Panc1 (cell line): Measurements from ENCODE around the gene AQP7. TPM values are rescaled to one million over a fixed set of nuclear protein-coding genes. Genes with fewer than 3 reads are reported as not detected.

Source experiments
- ATAC-seq: fragments of 200-7000 bp; cut with Tn5 transposase; 2 replicates; pipeline ENCODE4 v1.9.1; 2020; ENCODE audit warnings: mild to moderate bottlenecking, moderate library complexity
- BruUV-seq: library from RNA; stranded (reverse); fragments of 400-500 nt; replicated peaks from 2 replicates; lab custom pipeline; 2021; lab: Mats Ljungman, UMichigan
- CTCF ChIA-PET: fragments of 300-600 bp; sonication (Branson Sonifier 250); formaldehyde crosslinking; loops from one replicate; lab custom pipeline; 2022; ENCODE audit warnings: antibody characterized with exemption; lab: Charles Lee
- POLR2A ChIA-PET: fragments of 300-600 bp; sonication (Branson Sonifier 250); formaldehyde crosslinking; loops from one replicate; lab custom pipeline; 2022; ENCODE audit warnings: antibody characterized with exemption; lab: Charles Lee
- DNase-seq: peaks from one replicate; pipeline ENCODE4 v3.0.0-alpha.2; 2010; ENCODE audit warnings: low read depth, low spot score
- H3K27ac ChIP-seq: 2 replicates; pipeline ENCODE4 v1.5.1; 2011; ENCODE audit warnings: mild to moderate bottlenecking, low read length, inconsistent platforms
- H3K27me3 ChIP-seq: fragments of 200-500 bp; sonication (Bioruptor generic); 2 replicates; pipeline ENCODE4 v1.6.0; 2014; ENCODE audit warnings: low read length, inconsistent platforms; ENCODE audit not compliant: control insufficient read depth, insufficient read depth
- H3K36me3 ChIP-seq: fragments of 200-500 bp; sonication (Bioruptor generic); 2 replicates; pipeline ENCODE4 v1.5.1; 2014; ENCODE audit warnings: inconsistent platforms, mild to moderate bottlenecking, low read length, moderate library complexity; ENCODE audit not compliant: control insufficient read depth, insufficient read depth
- H3K4me1 ChIP-seq: 2 replicates; pipeline ENCODE4 v1.5.1; 2011; ENCODE audit warnings: inconsistent platforms, mild to moderate bottlenecking, low read length, moderate library complexity; ENCODE audit not compliant: control insufficient read depth, insufficient read depth
- H3K4me3 ChIP-seq, 2 experiments: 2 replicates each; pipeline ENCODE4 v1.5.1; 2011 to 2012; ENCODE audit warnings: low read depth in 2 of 2, low read length in 2 of 2, mild to moderate bottlenecking in 2 of 2, inconsistent platforms in 1 of 2, moderate library complexity in 1 of 2
- H3K9me3 ChIP-seq: fragments of 200-500 bp; sonication (Bioruptor generic); 2 replicates; pipeline ENCODE4 v1.5.1; 2014; ENCODE audit warnings: low read depth, mild to moderate bottlenecking, inconsistent platforms, low read length, moderate library complexity; ENCODE audit not compliant: control insufficient read depth, insufficient read depth
- POLR2AphosphoS5 ChIP-seq: IDR thresholded peaks from 2 replicates; pipeline ENCODE4 v1.6.1; 2012; ENCODE audit warnings: mild to moderate bottlenecking, low read depth, low read length, moderate library complexity
- REST ChIP-seq, 2 experiments: IDR thresholded peaks; 2 replicates each; pipeline ENCODE4 v1.6.1; 2011 to 2012; ENCODE audit warnings: low read depth in 2 of 2, control low read depth in 1 of 2, low read length in 1 of 2, mild to moderate bottlenecking in 1 of 2, moderate library complexity in 1 of 2; ENCODE audit not compliant: insufficient read depth in 1 of 2
- SIN3A ChIP-seq: IDR thresholded peaks from 2 replicates; pipeline ENCODE4 v1.6.1; 2012; ENCODE audit warnings: low read depth, mild to moderate bottlenecking, low read length, moderate library complexity, borderline replicate concordance; ENCODE audit not compliant: insufficient read depth
- TCF7L2 ChIP-seq: IDR thresholded peaks from 2 replicates; pipeline ENCODE4 v1.6.1; 2011; ENCODE audit warnings: mild to moderate bottlenecking, low read depth, low read length, inconsistent platforms
- in situ Hi-C: cut with HindIII; loops from 2 replicates; pipeline ENCODE4 v1.10.0; 2016; ENCODE audit warnings: low sequenced_read_pairs, low pct_unique_long_range_greater_than_20kb
- intact Hi-C: fragments of 100-400 bp; cut with micrococcal nuclease; formaldehyde crosslinking; loops from one replicate; pipeline ENCODE4 v1.10.0; 2022; ENCODE audit not compliant: unreplicated experiment
- total RNA-seq: library from RNA; stranded (reverse); gene quantifications from one replicate; pipeline ENCODE4 v1.2.1, GENCODE V29; 2021; ENCODE audit not compliant: unreplicated experiment
- TF ChIP-seq, protein P1 (sequence below): fragments of 450-650 bp; IDR thresholded peaks from 2 replicates; pipeline ENCODE4 v1.5.1; 2017; ENCODE audit warnings: mild to moderate bottlenecking

The AQP7 gene
- total RNA-seq, 1 experiment from 2014 or later, result 0.26 TPM

DNA sequence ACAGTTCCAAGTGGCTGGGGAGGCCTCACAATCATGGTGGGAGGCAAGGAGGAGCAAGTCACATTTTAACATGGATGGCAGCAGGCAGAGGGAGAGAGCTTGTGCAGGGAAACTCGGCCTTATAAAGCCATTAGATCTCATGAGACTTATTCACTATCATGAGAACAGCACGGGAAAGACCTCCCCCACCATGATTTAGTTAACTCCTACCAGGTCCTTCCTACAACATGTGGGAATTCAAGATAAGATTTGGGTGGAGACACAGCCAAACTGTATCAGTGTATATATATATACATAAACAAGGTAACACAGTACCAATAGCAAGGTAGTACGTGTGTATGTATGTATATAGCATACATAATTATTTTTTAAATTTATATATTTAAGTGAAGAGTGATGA lies 61.2 kb downstream of the AQP7 start:
- in situ Hi-C loops, result no loop called here
- Histone ChIP-seq H3K36me3 (peaks cover 24% of the 10 kb centered on the region), H3K27me3 (no peaks in the 10 kb centered on the region), H3K4me1 (no peaks in the 10 kb centered on the region), H3K27ac (no peak overlapping the region), H3K9me3 (peaks cover 3% of the 10 kb centered on the region; the same call in 1 of the 2 replicates), H3K4me3 (no peak overlapping the region)
- POLR2A ChIA-PET, result no interaction called here
- TF ChIP-seq POLR2AphosphoS5 (no peak), REST (IDR thresholded peaks at IDR 0.05; ENCODE audit: insufficient read depth in 1 of 2, low read depth in 2 of 2, low read length in 1 of 2) (no peak)
- DNase-seq (no peak), ATAC-seq (no peak)
- no TSS peak for BruUV-seq
- intact Hi-C loops, result no loop called here
- CTCF ChIA-PET, result no interaction called here

DNA sequence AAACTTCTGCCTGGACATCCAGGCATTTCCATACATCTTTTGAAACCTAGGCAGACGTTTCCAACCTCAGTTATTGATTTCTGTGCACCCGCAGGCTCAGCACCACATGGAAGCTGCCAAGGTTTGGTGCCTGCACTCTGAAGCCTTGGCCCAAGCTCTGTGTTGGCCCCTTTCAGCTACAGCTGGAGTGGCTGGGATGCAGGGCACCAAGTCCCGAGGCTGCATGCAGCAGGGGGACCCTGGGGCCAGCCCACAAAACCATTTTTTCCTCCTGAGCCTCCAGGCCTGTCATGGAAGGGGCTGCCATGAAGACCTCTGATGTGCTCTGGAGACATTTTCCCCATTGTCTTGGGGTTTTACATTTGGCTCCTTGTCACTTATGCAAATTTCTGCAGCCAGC lies 62.2 kb downstream of the AQP7 start:
- ATAC-seq (no peak), DNase-seq (no peak)
- in situ Hi-C loops, result no loop called here
- ChIA-PET POLR2A (no interaction called here), CTCF (no interaction called here)
- TF ChIP-seq, protein P1, sequence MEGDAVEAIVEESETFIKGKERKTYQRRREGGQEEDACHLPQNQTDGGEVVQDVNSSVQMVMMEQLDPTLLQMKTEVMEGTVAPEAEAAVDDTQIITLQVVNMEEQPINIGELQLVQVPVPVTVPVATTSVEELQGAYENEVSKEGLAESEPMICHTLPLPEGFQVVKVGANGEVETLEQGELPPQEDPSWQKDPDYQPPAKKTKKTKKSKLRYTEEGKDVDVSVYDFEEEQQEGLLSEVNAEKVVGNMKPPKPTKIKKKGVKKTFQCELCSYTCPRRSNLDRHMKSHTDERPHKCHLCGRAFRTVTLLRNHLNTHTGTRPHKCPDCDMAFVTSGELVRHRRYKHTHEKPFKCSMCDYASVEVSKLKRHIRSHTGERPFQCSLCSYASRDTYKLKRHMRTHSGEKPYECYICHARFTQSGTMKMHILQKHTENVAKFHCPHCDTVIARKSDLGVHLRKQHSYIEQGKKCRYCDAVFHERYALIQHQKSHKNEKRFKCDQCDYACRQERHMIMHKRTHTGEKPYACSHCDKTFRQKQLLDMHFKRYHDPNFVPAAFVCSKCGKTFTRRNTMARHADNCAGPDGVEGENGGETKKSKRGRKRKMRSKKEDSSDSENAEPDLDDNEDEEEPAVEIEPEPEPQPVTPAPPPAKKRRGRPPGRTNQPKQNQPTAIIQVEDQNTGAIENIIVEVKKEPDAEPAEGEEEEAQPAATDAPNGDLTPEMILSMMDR, result no peak
- TF ChIP-seq POLR2AphosphoS5 (no peak), SIN3A (no peak), REST (IDR thresholded peaks at IDR 0.05; ENCODE audit: insufficient read depth in 1 of 2, low read depth in 2 of 2, low read length in 1 of 2) (no peak), TCF7L2 (no peak)
- Histone ChIP-seq H3K27me3 (no peaks in the 10 kb centered on the region), H3K4me1 (no peaks in the 10 kb centered on the region), H3K27ac (no peak overlapping the region), H3K36me3 (peaks cover 16% of the 10 kb centered on the region), H3K4me3 (no peak overlapping the region), H3K9me3 (peaks cover 3% of the 10 kb centered on the region; the same call in 1 of the 2 replicates)
- no TSS peak for BruUV-seq
- intact Hi-C loops, result no loop called here

Other genes with a start within 250 kb of the AQP7 start
- 57.4 TPM for gene B4GALT1, start 235.2 kb downstream of the AQP7 start, total RNA-seq
- gene SPINK4, start 162.4 kb downstream of the AQP7 start, total RNA-seq, result not detected
- gene BAG1, start 137.9 kb downstream of the AQP7 start, total RNA-seq, result 95.8 TPM
- gene CHMP5, start 137.5 kb downstream of the AQP7 start, total RNA-seq, result 74.5 TPM
- 38.1 TPM for gene NFX1, start 112.1 kb downstream of the AQP7 start, total RNA-seq
- 1.0 TPM for gene AQP3, start 45.0 kb upstream of the AQP7 start, total RNA-seq
- gene NOL6, start 71.4 kb upstream of the AQP7 start, total RNA-seq, result 75.1 TPM
- gene ANKRD18B, start 121.7 kb upstream of the AQP7 start, total RNA-seq, result 7.3 TPM